ENCODE measurements around the gene PEX3. TPM values are rescaled to one million over a fixed set of nuclear protein-coding genes. Genes with fewer than 3 reads are reported as not detected.

Gene PEX3
- total RNA-seq, 1 experiment from 2014 or later = 17.9 TPM

GRCh38 chr6:143505537-143505936 is 54.9 kb downstream of the PEX3 start:
- Mint-ChIP-seq H3K4me1 (0 out of 4 replicates have a peak, but pooled peaks cover 0 to 2% of the 10 kb centered on the region in 2 experiments), H3K36me3 (ENCODE audit: insufficient read depth in 1 of 3, low read depth in 3 of 3) (peaks cover 14 to 59% (median 36%) of the 10 kb centered on the region in 3 experiments; a peak in 6 of 7 replicates), H3K27ac (no peak overlapping the region), H3K27me3 (ENCODE audit: low read depth) (no peaks in the 10 kb centered on the region), H3K4me3 (no peak overlapping the region), H3K9me3 (no peaks in the 10 kb centered on the region)
- TF ChIP-seq, protein P1, sequence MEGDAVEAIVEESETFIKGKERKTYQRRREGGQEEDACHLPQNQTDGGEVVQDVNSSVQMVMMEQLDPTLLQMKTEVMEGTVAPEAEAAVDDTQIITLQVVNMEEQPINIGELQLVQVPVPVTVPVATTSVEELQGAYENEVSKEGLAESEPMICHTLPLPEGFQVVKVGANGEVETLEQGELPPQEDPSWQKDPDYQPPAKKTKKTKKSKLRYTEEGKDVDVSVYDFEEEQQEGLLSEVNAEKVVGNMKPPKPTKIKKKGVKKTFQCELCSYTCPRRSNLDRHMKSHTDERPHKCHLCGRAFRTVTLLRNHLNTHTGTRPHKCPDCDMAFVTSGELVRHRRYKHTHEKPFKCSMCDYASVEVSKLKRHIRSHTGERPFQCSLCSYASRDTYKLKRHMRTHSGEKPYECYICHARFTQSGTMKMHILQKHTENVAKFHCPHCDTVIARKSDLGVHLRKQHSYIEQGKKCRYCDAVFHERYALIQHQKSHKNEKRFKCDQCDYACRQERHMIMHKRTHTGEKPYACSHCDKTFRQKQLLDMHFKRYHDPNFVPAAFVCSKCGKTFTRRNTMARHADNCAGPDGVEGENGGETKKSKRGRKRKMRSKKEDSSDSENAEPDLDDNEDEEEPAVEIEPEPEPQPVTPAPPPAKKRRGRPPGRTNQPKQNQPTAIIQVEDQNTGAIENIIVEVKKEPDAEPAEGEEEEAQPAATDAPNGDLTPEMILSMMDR (conservative IDR thresholded peaks at IDR 0.05) = no peak
- no peaks in the 10 kb centered on the region for H3K9me3 ChIP-seq (ENCODE audit: control insufficient read depth, low read depth, low read length)
- H3K4ac ChIP-seq (ENCODE audit: low read depth, low read length) = no peak overlapping the region
- H2BK120ac ChIP-seq (ENCODE audit: low read depth, low read length, poor library complexity, severe bottlenecking) = no peak overlapping the region
- no peak for DNase-seq
- no peak overlapping the region for H2AK5ac ChIP-seq (ENCODE audit: insufficient read length, low read length)
- no peak overlapping the region for H2AFZ ChIP-seq (ENCODE audit: low read length)
- no peaks in the 10 kb centered on the region for H3K23me2 ChIP-seq (ENCODE audit: insufficient read length, low read depth, low read length, poor library complexity, severe bottlenecking)
- no peak overlapping the region for H3T11ph ChIP-seq (ENCODE audit: low read length)
- no peak overlapping the region for H4K8ac ChIP-seq (replicated peaks; ENCODE audit: insufficient read length, low read depth, low read length)
- H3K79me1 ChIP-seq (ENCODE audit: insufficient read depth, low read depth, low read length, poor library complexity, severe bottlenecking) = no peaks in the 10 kb centered on the region
- H3K79me2 ChIP-seq (ENCODE audit: insufficient read depth, low read length) = no peaks in the 10 kb centered on the region
- H4K91ac ChIP-seq (ENCODE audit: insufficient read length, low read depth, low read length) = no peak overlapping the region
- H3K23ac ChIP-seq (ENCODE audit: insufficient read length, low read depth, low read length) = no peak overlapping the region
- H3K14ac ChIP-seq (ENCODE audit: insufficient read depth, low read length) = no peak overlapping the region
- no peak overlapping the region for H3K27ac ChIP-seq (ENCODE audit: insufficient read length, low read depth, low read length)
- H2BK5ac ChIP-seq (ENCODE audit: insufficient read length, low read length) = no peak overlapping the region
- H4K5ac ChIP-seq (ENCODE audit: insufficient read length, low read depth, low read length) = no peak overlapping the region
- H2BK15ac ChIP-seq (ENCODE audit: low read depth, low read length) = no peak overlapping the region
- H3K4me2 ChIP-seq (ENCODE audit: insufficient read depth, insufficient read length, low read length) = no peak overlapping the region
- H3K56ac ChIP-seq (ENCODE audit: insufficient read length, low read depth, low read length) = no peak overlapping the region
- H2BK12ac ChIP-seq (ENCODE audit: insufficient read length, low read depth, low read length) = no peak overlapping the region
- no peaks in the 10 kb centered on the region for H4K20me1 ChIP-seq (ENCODE audit: control insufficient read depth, insufficient read depth, insufficient read length)
- no peaks in the 10 kb centered on the region for H3K4me1 ChIP-seq (ENCODE audit: insufficient read depth, low read length)
- H3K9ac ChIP-seq (ENCODE audit: extremely low read depth, insufficient read length, low read length) = no peak overlapping the region
- no peak overlapping the region for H3K18ac ChIP-seq (ENCODE audit: insufficient read length, low read depth, low read length)
- H3K27me3 ChIP-seq (ENCODE audit: insufficient read depth, low read length) = no peaks in the 10 kb centered on the region
- H2BK20ac ChIP-seq (ENCODE audit: low read depth, low read length, poor library complexity, severe bottlenecking) = no peak overlapping the region
- WGBS (ENCODE audit: extremely low coverage, insufficient read length, low lambda C conversion rate) = no CpG with 5 or more reads among the region's 2 CpGs
